ENCODE measurements around the gene KIF5A.
"Not testable (repeated sequence)": the region's sequence is repeated elsewhere in the genome, so short reads cannot be mapped to it uniquely, and the experiment has no call there.

Gene KIF5A

GRCh38 chr12:57586128-57586527, 36.3 kb downstream of the KIF5A start (continued):
- no peak for TF ChIP-seq CSRNP3 (CRISPR knock-in tag; IDR thresholded peaks at IDR 0.05)

DNA sequence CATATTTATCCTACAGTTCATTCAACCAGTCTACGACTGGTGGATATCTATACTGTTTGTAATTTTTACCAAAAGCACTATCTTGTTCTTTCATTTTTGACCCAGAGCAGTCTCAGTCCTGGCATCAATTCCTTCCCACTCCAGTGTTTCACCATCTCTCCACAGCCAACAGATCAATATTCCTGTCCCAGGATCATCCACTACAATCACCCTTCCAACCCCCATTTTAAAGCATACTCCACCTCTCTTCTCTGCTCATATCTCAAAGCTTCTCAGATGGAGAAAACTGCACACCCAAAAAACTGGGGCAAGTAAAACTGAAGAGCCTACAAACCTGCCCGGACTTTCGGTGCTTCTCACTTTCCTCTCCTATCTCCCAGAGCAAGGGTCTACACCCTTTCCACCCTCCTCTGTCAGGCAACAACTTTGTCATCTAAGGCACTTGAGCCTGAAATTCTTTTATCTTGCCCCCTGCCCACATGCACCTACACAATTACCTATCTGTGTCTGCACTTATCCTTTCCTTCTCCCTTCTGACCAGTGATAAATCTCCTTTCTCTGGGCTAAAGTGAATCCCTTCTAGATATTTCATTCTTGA, 37.1 kb downstream of the KIF5A start:
- TF ChIP-seq, protein P1, sequence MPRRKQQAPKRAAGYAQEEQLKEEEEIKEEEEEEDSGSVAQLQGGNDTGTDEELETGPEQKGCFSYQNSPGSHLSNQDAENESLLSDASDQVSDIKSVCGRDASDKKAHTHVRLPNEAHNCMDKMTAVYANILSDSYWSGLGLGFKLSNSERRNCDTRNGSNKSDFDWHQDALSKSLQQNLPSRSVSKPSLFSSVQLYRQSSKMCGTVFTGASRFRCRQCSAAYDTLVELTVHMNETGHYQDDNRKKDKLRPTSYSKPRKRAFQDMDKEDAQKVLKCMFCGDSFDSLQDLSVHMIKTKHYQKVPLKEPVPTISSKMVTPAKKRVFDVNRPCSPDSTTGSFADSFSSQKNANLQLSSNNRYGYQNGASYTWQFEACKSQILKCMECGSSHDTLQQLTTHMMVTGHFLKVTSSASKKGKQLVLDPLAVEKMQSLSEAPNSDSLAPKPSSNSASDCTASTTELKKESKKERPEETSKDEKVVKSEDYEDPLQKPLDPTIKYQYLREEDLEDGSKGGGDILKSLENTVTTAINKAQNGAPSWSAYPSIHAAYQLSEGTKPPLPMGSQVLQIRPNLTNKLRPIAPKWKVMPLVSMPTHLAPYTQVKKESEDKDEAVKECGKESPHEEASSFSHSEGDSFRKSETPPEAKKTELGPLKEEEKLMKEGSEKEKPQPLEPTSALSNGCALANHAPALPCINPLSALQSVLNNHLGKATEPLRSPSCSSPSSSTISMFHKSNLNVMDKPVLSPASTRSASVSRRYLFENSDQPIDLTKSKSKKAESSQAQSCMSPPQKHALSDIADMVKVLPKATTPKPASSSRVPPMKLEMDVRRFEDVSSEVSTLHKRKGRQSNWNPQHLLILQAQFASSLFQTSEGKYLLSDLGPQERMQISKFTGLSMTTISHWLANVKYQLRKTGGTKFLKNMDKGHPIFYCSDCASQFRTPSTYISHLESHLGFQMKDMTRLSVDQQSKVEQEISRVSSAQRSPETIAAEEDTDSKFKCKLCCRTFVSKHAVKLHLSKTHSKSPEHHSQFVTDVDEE (CRISPR knock-in tag; IDR thresholded peaks at IDR 0.05): no peak
- TF ChIP-seq RARB (CRISPR knock-in tag; IDR thresholded peaks at IDR 0.05): no peak
- no peak for TF ChIP-seq ZNF565 (CRISPR knock-in tag; conservative IDR thresholded peaks at IDR 0.05; ENCODE audit: low read depth)
- no peak for TF ChIP-seq ZNF8 (CRISPR knock-in tag; IDR thresholded peaks at IDR 0.05)
- no peak for TF ChIP-seq GLIS3 (CRISPR knock-in tag; IDR thresholded peaks at IDR 0.05)
- no peak for TF ChIP-seq ZNF70 (CRISPR knock-in tag; IDR thresholded peaks at IDR 0.05)
- no peak for TF ChIP-seq PPARA (CRISPR knock-in tag; IDR thresholded peaks at IDR 0.05; ENCODE audit: borderline replicate concordance)
- no peak for TF ChIP-seq TOX (CRISPR knock-in tag; IDR thresholded peaks at IDR 0.05; ENCODE audit: borderline replicate concordance)
- TF ChIP-seq CSDC2 (CRISPR knock-in tag; IDR thresholded peaks at IDR 0.05): no peak
- no peak for TF ChIP-seq SNAI2 (CRISPR knock-in tag; IDR thresholded peaks at IDR 0.05)
- TF ChIP-seq OSR1 (CRISPR knock-in tag; IDR thresholded peaks at IDR 0.05): no peak
- no peak for TF ChIP-seq TCF4 (CRISPR knock-in tag; IDR thresholded peaks at IDR 0.05; ENCODE audit: borderline replicate concordance)
- ATAC-seq: no peak

- ATAC-seq: not testable (repeated sequence)
Measured at GRCh38 chr12:57588951-57589610, 39.2 kb downstream of the KIF5A start.

DNA sequence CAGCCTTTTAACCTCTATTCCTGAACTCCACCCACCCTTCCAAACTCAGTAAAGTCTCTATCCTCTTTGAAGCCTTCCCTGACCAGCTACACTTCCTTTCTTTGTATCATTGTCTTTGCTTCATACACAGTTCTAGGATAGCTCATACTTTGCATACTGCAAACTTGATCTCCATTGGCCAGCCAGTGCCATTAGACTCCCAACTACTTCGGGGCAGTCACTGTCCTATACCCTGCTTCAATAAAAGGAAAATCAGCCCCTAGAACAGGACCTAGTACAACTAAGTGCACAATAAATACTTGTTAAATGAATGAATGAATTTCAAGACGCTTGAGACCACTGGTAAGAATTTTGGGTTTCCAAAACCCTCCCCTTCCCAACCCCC, 40.6 kb downstream of the KIF5A start:
- TF ChIP-seq ZFP3 (CRISPR knock-in tag; IDR thresholded peaks at IDR 0.05): no peak
- no peak for TF ChIP-seq BACH2 (CRISPR knock-in tag; IDR thresholded peaks at IDR 0.05; ENCODE audit: borderline replicate concordance)
- TF ChIP-seq, protein P2, sequence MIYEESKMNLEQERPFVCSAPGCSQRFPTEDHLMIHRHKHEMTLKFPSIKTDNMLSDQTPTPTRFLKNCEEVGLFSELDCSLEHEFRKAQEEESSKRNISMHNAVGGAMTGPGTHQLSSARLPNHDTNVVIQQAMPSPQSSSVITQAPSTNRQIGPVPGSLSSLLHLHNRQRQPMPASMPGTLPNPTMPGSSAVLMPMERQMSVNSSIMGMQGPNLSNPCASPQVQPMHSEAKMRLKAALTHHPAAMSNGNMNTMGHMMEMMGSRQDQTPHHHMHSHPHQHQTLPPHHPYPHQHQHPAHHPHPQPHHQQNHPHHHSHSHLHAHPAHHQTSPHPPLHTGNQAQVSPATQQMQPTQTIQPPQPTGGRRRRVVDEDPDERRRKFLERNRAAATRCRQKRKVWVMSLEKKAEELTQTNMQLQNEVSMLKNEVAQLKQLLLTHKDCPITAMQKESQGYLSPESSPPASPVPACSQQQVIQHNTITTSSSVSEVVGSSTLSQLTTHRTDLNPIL (CRISPR knock-in tag; IDR thresholded peaks at IDR 0.05; ENCODE audit: low read depth): no peak
- TF ChIP-seq TOX (CRISPR knock-in tag; IDR thresholded peaks at IDR 0.05; ENCODE audit: borderline replicate concordance): no peak
- TF ChIP-seq ZNF70 (CRISPR knock-in tag; IDR thresholded peaks at IDR 0.05): no peak
- TF ChIP-seq, protein P3, sequence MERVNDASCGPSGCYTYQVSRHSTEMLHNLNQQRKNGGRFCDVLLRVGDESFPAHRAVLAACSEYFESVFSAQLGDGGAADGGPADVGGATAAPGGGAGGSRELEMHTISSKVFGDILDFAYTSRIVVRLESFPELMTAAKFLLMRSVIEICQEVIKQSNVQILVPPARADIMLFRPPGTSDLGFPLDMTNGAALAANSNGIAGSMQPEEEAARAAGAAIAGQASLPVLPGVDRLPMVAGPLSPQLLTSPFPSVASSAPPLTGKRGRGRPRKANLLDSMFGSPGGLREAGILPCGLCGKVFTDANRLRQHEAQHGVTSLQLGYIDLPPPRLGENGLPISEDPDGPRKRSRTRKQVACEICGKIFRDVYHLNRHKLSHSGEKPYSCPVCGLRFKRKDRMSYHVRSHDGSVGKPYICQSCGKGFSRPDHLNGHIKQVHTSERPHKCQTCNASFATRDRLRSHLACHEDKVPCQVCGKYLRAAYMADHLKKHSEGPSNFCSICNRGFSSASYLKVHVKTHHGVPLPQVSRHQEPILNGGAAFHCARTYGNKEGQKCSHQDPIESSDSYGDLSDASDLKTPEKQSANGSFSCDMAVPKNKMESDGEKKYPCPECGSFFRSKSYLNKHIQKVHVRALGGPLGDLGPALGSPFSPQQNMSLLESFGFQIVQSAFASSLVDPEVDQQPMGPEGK (CRISPR knock-in tag; IDR thresholded peaks at IDR 0.05; ENCODE audit: borderline replicate concordance): no peak
- no peak for TF ChIP-seq ISL1 (CRISPR knock-in tag; IDR thresholded peaks at IDR 0.05)
- TF ChIP-seq CSDC2 (CRISPR knock-in tag; IDR thresholded peaks at IDR 0.05): no peak
- TF ChIP-seq PPARA (CRISPR knock-in tag; IDR thresholded peaks at IDR 0.05; ENCODE audit: borderline replicate concordance): no peak
- TF ChIP-seq ZFP30 (CRISPR knock-in tag; IDR thresholded peaks at IDR 0.05): no peak
- TF ChIP-seq TCF4 (CRISPR knock-in tag; IDR thresholded peaks at IDR 0.05; ENCODE audit: borderline replicate concordance): no peak
- TF ChIP-seq RARB (CRISPR knock-in tag; IDR thresholded peaks at IDR 0.05): no peak
- TF ChIP-seq, protein P4, sequence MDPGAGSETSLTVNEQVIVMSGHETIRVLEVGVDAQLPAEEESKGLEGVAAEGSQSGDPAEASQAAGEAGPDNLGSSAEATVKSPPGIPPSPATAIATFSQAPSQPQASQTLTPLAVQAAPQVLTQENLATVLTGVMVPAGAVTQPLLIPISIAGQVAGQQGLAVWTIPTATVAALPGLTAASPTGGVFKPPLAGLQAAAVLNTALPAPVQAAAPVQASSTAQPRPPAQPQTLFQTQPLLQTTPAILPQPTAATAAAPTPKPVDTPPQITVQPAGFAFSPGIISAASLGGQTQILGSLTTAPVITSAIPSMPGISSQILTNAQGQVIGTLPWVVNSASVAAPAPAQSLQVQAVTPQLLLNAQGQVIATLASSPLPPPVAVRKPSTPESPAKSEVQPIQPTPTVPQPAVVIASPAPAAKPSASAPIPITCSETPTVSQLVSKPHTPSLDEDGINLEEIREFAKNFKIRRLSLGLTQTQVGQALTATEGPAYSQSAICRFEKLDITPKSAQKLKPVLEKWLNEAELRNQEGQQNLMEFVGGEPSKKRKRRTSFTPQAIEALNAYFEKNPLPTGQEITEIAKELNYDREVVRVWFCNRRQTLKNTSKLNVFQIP (CRISPR knock-in tag; IDR thresholded peaks at IDR 0.05; ENCODE audit: borderline replicate concordance, low read depth): no peak
- TF ChIP-seq ZC3H10 (CRISPR knock-in tag; IDR thresholded peaks at IDR 0.05): no peak
- TF ChIP-seq OSR1 (CRISPR knock-in tag; IDR thresholded peaks at IDR 0.05): no peak
- no peak for TF ChIP-seq ZNF8 (CRISPR knock-in tag; IDR thresholded peaks at IDR 0.05)
- no peak for TF ChIP-seq ARNTL (CRISPR knock-in tag; IDR thresholded peaks at IDR 0.05; ENCODE audit: borderline replicate concordance, low read depth)
- no peak for TF ChIP-seq GLIS3 (CRISPR knock-in tag; IDR thresholded peaks at IDR 0.05)
- ATAC-seq: peak; percentile 4

Data from SK-N-SH treated with all-trans-retinoic acid at 6 μM for 48 hours (cell line).